OCI-LY7 (cell line): ENCODE measurements around the gene HES1. TPM values are rescaled to one million over a fixed set of nuclear protein-coding genes. Genes with fewer than 3 reads are reported as not detected.

Experiments used
- BruUV-seq: library from RNA; stranded (reverse); fragments of 400-500 nt; replicated peaks from 2 replicates; lab custom pipeline; 2021; lab: Mats Ljungman, UMichigan
- CTCF ChIA-PET: fragments of 300-600 bp; sonication (Branson Sonifier 250); formaldehyde crosslinking; loops from one replicate; lab custom pipeline; 2022; ENCODE audit warnings: antibody characterized with exemption; ENCODE audit not compliant: unreplicated experiment; lab: Charles Lee
- POLR2A ChIA-PET: fragments of 300-600 bp; sonication (Branson Sonifier 250); formaldehyde crosslinking; loops from one replicate; lab custom pipeline; 2022; ENCODE audit warnings: antibody characterized with exemption; lab: Charles Lee
- DNase-seq: peaks from one replicate; pipeline ENCODE4 v3.0.0-alpha.2; 2015; ENCODE audit warnings: low spot score
- H2AFZ ChIP-seq: fragments of 200-600 bp; sonication (generic), shearing (Covaris generic); 2 replicates; pipeline ENCODE4 v1.6.1; 2014; ENCODE audit warnings: mild to moderate bottlenecking, antibody characterized with exemption, low read length, moderate library complexity
- H3K27ac ChIP-seq: fragments of 200-600 bp; sonication (generic); 2 replicates; pipeline ENCODE4 v1.5.1; 2014; ENCODE audit warnings: mixed run types, low read depth, mild to moderate bottlenecking, moderate library complexity, low read length, inconsistent platforms; ENCODE audit not compliant: poor library complexity, severe bottlenecking
- H3K36me3 ChIP-seq: fragments of 200-600 bp; sonication (generic); 2 replicates; pipeline ENCODE4 v1.6.1; 2014; ENCODE audit warnings: mild to moderate bottlenecking, antibody characterized with exemption, low read length, moderate library complexity, mixed read lengths; ENCODE audit not compliant: insufficient read depth
- H3K4me1 ChIP-seq: fragments of 200-600 bp; sonication (generic); 2 replicates; pipeline ENCODE4 v1.5.1; 2014; ENCODE audit warnings: mild to moderate bottlenecking, low read length; ENCODE audit not compliant: insufficient read depth, poor library complexity, severe bottlenecking
- H3K4me2 ChIP-seq: fragments of 200-600 bp; sonication (generic); 2 replicates; pipeline ENCODE4 v1.6.1; 2014; ENCODE audit warnings: mild to moderate bottlenecking, low read length
- H3K4me3 ChIP-seq: fragments of 200-600 bp; sonication (generic); 2 replicates; pipeline ENCODE4 v1.5.1; 2014; ENCODE audit warnings: mild to moderate bottlenecking, low read depth, low read length; ENCODE audit not compliant: poor library complexity, severe bottlenecking
- H3K79me2 ChIP-seq: fragments of 200-600 bp; sonication (generic); 2 replicates; pipeline ENCODE4 v1.6.1; 2016; ENCODE audit warnings: low read depth, mild to moderate bottlenecking, low read length, moderate library complexity, mixed read lengths; ENCODE audit not compliant: insufficient read depth
- H3K9me2 ChIP-seq: fragments of 200-600 bp; sonication (generic); 2 replicates; pipeline ENCODE4 v1.6.1; 2016; ENCODE audit warnings: mild to moderate bottlenecking, low read length, mixed read lengths; ENCODE audit not compliant: insufficient read depth
- H3K9me3 ChIP-seq: fragments of 200-600 bp; sonication (generic); 2 replicates; pipeline ENCODE4 v1.6.1; 2014; ENCODE audit warnings: mild to moderate bottlenecking, mixed run types, low read length, mixed read lengths
- H4K20me1 ChIP-seq: fragments of 200-600 bp; sonication (generic); 2 replicates; pipeline ENCODE4 v1.6.1; 2014; ENCODE audit warnings: mild to moderate bottlenecking, antibody characterized with exemption, low read length, moderate library complexity, mixed read lengths; ENCODE audit not compliant: insufficient read depth
- CTCF ChIP-seq: fragments of 200-600 bp; sonication (generic); conservative IDR thresholded peaks from 2 replicates; pipeline ENCODE4 v1.5.1; 2014; ENCODE audit warnings: mild to moderate bottlenecking, antibody characterized with exemption, low read length, moderate library complexity, mixed read lengths
- EZH2phosphoT487 ChIP-seq: fragments of 200-600 bp; sonication (generic); IDR thresholded peaks from 2 replicates; pipeline ENCODE4 v1.6.1; 2018; ENCODE audit warnings: low read depth, borderline replicate concordance, mild to moderate bottlenecking, mixed run types, antibody characterized with exemption, low read length, moderate library complexity, mixed read lengths
- intact Hi-C: fragments of 100-400 bp; cut with micrococcal nuclease; formaldehyde crosslinking; loops from one replicate; pipeline ENCODE4 v1.10.0; 2022; ENCODE audit not compliant: unreplicated experiment
- total RNA-seq, 2 experiments: library from RNA; depleted of rRNA in 1 of 2; stranded (reverse); fragments of >200 nt in 1 of 2; shearing (Covaris generic) in 1 of 2; gene quantifications; 2 replicates each; pipeline ENCODE4 v1.2.3, GENCODE V29; 2014 to 2022

Gene HES1
- total RNA-seq, 2 experiments from 2014 or later = 1.1 to 3.0 TPM

GRCh38 chr3:194165271-194166018, 29.5 kb downstream of the HES1 start:
- no peaks in the 10 kb centered on the region for H3K36me3 ChIP-seq
- no TSS peak for BruUV-seq
- H3K4me3 ChIP-seq = no peak overlapping the region
- H4K20me1 ChIP-seq = no peaks in the 10 kb centered on the region
- intact Hi-C loops = no loop called here
- no peaks in the 10 kb centered on the region for H3K9me3 ChIP-seq
- no peak overlapping the region for H3K4me2 ChIP-seq
- H3K9me2 ChIP-seq = no peaks in the 10 kb centered on the region
- DNase-seq = no peak
- TF ChIP-seq EZH2phosphoT487 (no peak), CTCF (no peak)
- H3K27ac ChIP-seq = no peak overlapping the region
- no peaks in the 10 kb centered on the region for H3K4me1 ChIP-seq
- POLR2A ChIA-PET = interaction anchor here (0.6 kb wide), 1 partner anchor 8 kb away, joined by 3 read pairs; no protein-coding TSS in a partner anchor
- no peak overlapping the region for H2AFZ ChIP-seq
- CTCF ChIA-PET = no interaction called here
- no peaks in the 10 kb centered on the region for H3K79me2 ChIP-seq

- no peaks in the 10 kb centered on the region for H3K79me2 ChIP-seq
- no peaks in the 10 kb centered on the region for H4K20me1 ChIP-seq
- intact Hi-C loops = no loop called here
- POLR2A ChIA-PET = interaction anchor here (0.6 to 1.6 kb wide), 6 partner anchors 11 to 453 kb away, joined by 3 to 7 read pairs (median 4); no protein-coding TSS in a partner anchor
- H3K4me2 ChIP-seq = no peak overlapping the region
- no peak for DNase-seq
- no peak overlapping the region for H3K27ac ChIP-seq
- H3K9me3 ChIP-seq = no peaks in the 10 kb centered on the region
- TF ChIP-seq EZH2phosphoT487 (no peak), CTCF (no peak)
- no TSS peak for BruUV-seq
- no peaks in the 10 kb centered on the region for H3K9me2 ChIP-seq
- H3K4me3 ChIP-seq = no peak overlapping the region
- H3K4me1 ChIP-seq = no peaks in the 10 kb centered on the region
- H3K36me3 ChIP-seq = no peaks in the 10 kb centered on the region
- CTCF ChIA-PET = interaction anchor here (0.6 to 0.9 kb wide), 2 partner anchors 442 to 491 kb away, joined by 3 read pairs; no protein-coding TSS in a partner anchor
- no peak overlapping the region for H2AFZ ChIP-seq
These were observed 30.9 kb downstream of the HES1 start for GRCh38 chr3:194166682-194167479.
